ENCODE data around the gene TBC1D2B. TPM values are rescaled to one million over a fixed set of nuclear protein-coding genes. Genes with fewer than 3 reads are reported as not detected.

The TBC1D2B gene
- total RNA-seq, 4 donors from 2014 or later: 31.3 to 58.8 (median 32.7) TPM

DNA sequence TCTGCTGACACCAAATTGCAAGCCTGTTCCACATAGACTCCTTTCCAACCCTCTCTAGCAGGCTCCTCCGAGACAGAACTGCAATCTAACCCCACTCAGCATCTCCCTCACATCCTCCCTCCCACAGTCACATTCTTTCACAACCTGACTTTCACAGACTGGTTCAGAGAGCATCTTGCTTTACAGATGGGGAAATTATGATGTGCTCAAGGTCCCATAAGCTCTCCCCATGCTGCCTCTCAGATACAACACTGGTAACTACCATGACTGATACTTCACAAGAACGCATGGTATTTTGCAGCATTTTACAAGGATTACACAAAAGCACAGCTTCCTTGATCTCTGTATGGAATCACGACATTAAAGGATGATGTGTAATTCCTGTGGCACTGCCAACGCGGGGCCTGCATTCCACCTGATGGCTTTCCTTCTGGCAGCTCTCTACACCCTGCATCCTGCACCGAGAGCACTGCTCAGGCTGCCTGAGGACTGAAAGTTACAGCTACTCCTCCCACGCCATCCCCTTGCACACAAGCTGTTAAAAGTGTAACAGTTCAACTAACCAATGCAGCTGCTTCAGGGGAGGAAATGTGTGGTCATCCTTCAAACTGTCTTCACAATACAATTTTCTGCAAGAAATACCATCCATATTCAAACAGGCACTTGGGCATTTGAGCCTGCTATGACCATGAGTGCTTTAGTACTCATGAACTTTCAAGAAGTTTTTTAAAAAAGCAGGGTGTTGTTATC is 27.6 kb downstream of the TBC1D2B start:
- H3K36me3 ChIP-seq: peaks cover 6 to 16% (median 11%) of the 10 kb centered on the region in 4 donors
- WGBS: 61% methylated on average over 3 of the region's 7 CpGs
- DNase-seq (ENCODE audit: extremely low spot score): no peak
- TF ChIP-seq, protein P1, sequence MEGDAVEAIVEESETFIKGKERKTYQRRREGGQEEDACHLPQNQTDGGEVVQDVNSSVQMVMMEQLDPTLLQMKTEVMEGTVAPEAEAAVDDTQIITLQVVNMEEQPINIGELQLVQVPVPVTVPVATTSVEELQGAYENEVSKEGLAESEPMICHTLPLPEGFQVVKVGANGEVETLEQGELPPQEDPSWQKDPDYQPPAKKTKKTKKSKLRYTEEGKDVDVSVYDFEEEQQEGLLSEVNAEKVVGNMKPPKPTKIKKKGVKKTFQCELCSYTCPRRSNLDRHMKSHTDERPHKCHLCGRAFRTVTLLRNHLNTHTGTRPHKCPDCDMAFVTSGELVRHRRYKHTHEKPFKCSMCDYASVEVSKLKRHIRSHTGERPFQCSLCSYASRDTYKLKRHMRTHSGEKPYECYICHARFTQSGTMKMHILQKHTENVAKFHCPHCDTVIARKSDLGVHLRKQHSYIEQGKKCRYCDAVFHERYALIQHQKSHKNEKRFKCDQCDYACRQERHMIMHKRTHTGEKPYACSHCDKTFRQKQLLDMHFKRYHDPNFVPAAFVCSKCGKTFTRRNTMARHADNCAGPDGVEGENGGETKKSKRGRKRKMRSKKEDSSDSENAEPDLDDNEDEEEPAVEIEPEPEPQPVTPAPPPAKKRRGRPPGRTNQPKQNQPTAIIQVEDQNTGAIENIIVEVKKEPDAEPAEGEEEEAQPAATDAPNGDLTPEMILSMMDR (IDR thresholded peaks at IDR 0.05): no peak
- TF ChIP-seq POLR2AphosphoS5 (IDR thresholded peaks at IDR 0.05) (peak in 1 of 2 donors; percentile 23), EP300 (IDR thresholded peaks at IDR 0.05) (no peak)
- no peaks in the 10 kb centered on the region for H3K9me3 ChIP-seq
- peaks cover 60 to 82% (median 70%) of the 10 kb centered on the region in 4 donors for H3K4me1 ChIP-seq
- H3K27ac ChIP-seq (replicated peaks in 1 of 4): peak overlapping the region; percentile 27 to 66 (median 61)
- H3K27me3 ChIP-seq: no peaks in the 10 kb centered on the region
- intact Hi-C loops (cut with DNase I): no loop called here
- H3K4me3 ChIP-seq: no peak overlapping the region

DNA sequence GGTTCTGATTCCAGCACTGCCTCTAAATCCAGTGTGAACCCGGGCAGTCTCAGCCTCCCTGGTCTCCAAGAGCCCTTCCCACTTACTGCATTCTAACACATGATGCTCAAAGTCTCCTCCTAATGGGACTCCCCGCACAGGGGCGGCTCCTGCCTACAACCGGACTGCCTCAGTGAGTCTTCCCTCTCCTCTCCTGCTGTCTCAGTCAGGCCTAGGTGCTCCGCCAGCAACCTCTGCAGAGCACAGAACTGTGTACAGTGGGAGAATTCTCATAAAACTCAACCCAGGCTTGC is 28.9 kb downstream of the TBC1D2B start:
- Histone ChIP-seq H3K36me3 (peaks cover 6 to 26% (median 20%) of the 10 kb centered on the region in 4 donors), H3K4me1 (peaks cover 60 to 84% (median 67%) of the 10 kb centered on the region in 4 donors), H3K9me3 (no peaks in the 10 kb centered on the region), H3K27ac (replicated peaks in 1 of 4) (peak overlapping the region; percentile 12 to 66 (median 61)), H3K4me3 (no peak overlapping the region), H3K27me3 (no peaks in the 10 kb centered on the region)
- no peak for DNase-seq (ENCODE audit: extremely low spot score)
- WGBS: 65% methylated on average over 5 of the region's 5 CpGs
- intact Hi-C loops (cut with DNase I): no loop called here
- TF ChIP-seq, protein P1 (IDR thresholded peaks at IDR 0.05): no peak
- no peak for TF ChIP-seq EP300 (IDR thresholded peaks at IDR 0.05)
- no peak for TF ChIP-seq POLR2A (IDR thresholded peaks at IDR 0.05; ENCODE audit: low read depth)
- no peak for TF ChIP-seq POLR2AphosphoS5 (IDR thresholded peaks at IDR 0.05)

DNA sequence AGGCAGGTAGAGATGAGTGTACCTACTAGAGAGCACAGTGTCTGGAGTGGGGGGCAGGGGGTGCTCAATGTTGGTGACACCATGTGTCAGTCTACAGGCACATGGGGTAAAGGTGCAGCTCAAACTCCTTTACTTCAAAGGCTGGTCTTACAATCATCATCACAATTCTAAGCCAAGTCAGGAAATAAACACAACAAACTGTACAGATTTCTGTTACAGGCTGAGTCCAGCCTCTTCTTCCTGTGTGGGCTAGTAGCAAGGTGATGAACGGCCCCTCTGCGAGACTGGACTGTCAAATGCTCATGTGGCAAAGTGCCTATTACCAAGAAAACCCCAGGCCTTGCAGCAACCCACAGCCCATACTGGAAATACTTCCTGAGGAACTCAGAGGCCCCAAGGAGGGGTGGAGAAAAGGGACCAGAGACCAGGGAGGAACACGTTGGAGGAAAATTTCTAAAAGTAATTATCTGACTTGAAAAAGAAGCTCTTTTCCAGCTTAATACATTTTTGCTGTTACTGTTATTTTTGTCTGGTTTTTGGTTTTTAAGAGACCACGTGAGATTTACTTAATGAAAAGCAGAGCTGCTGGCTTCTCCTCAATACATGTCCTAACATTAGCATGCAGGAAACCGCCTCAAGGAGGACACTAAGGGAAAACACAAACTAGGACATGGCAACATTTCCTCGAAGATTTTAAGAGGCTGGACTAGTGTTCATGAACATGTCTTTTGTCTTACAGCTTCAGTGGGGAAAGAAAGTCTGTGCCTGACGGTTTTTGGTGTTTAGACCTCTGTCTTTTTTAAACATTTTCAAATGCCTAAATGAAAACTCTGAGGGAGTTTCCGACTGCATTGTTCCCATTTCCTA is 29.5 kb downstream of the TBC1D2B start:
- Histone ChIP-seq H3K27ac (replicated peaks in 1 of 4) (peak overlapping the region; percentile 12 to 66 (median 61)), H3K9me3 (no peaks in the 10 kb centered on the region), H3K4me1 (peaks cover 60 to 81% (median 66%) of the 10 kb centered on the region in 4 donors), H3K27me3 (no peaks in the 10 kb centered on the region), H3K4me3 (no peak overlapping the region), H3K36me3 (peaks cover under 1 to 26% (median 20%) of the 10 kb centered on the region in 4 donors)
- DNase-seq (ENCODE audit: extremely low spot score): no peak
- intact Hi-C loops (cut with DNase I): no loop called here
- 32% methylated on average over 8 of the region's 8 CpGs for WGBS
- peak in 1 of 2 donors; percentile 3 for TF ChIP-seq POLR2AphosphoS5 (IDR thresholded peaks at IDR 0.05)
- no peak for TF ChIP-seq EP300 (IDR thresholded peaks at IDR 0.05)

DNA sequence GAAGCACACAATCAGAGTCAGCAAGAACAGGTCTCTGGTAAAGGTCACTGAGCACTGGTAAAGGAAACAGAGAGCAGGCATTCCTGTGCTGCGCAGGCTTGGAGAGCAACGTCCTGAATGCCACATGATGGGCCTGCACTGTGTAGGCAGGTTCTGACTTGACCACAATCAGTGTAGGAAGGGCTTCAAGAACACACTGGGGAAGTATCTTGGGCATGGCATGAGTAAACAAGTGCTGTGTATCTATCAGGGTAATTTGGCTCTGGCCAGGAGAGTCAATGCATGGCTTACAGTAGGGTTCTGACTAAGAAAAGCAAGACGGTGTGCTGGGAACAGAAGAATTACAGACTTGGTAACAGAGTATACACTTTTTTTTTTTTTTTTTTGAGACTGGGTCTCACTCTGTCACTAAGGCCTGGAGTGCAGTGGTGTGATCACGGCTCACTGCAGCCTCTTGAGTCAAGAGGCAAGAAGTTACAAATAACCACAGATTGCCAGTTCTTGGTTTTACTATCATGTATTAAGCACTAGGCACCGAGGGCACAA is 30.6 kb downstream of the TBC1D2B start:
- no peak for TF ChIP-seq POLR2A (IDR thresholded peaks at IDR 0.05; ENCODE audit: low read depth)
- TF ChIP-seq, protein P1 (IDR thresholded peaks at IDR 0.05): no peak
- TF ChIP-seq EP300 (IDR thresholded peaks at IDR 0.05): no peak
- TF ChIP-seq POLR2AphosphoS5 (IDR thresholded peaks at IDR 0.05): no peak

DNA sequence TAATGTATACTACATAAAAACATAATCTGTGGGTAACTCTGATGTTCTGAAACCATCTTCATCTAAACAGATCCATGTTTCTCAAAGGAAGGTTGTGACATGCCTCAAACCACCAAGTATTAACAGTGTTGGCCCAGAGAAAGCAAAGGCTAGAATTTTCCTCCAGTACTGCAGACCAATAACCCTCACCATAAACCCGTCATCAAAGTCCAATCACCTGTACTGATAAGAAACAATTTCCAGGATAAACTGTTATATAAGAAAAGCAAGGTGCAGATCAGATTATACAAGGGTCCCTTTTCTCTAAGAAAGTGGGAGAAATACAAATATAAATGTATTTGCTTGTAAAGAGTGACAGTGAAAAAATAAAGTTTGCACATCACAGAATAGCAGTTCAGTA is 32.3 kb downstream of the TBC1D2B start:
- WGBS: 94% methylated on average over 1 of the region's 1 CpG
- no peak overlapping the region for H3K4me3 ChIP-seq
- intact Hi-C loops (cut with DNase I): no loop called here
- DNase-seq (ENCODE audit: extremely low spot score): no peak
- peaks cover 0 to 30% (median 22%) of the 10 kb centered on the region in 4 donors for H3K36me3 ChIP-seq
- peaks cover 36 to 58% (median 43%) of the 10 kb centered on the region in 4 donors for H3K4me1 ChIP-seq
- TF ChIP-seq EP300 (IDR thresholded peaks at IDR 0.05) (no peak), POLR2A (IDR thresholded peaks at IDR 0.05; ENCODE audit: low read depth) (no peak), POLR2AphosphoS5 (IDR thresholded peaks at IDR 0.05) (no peak)
- TF ChIP-seq, protein P1 (IDR thresholded peaks at IDR 0.05): no peak
- H3K9me3 ChIP-seq: no peaks in the 10 kb centered on the region
- H3K27me3 ChIP-seq: no peaks in the 10 kb centered on the region
- no peak overlapping the region for H3K27ac ChIP-seq (replicated peaks in 1 of 4)

More for the DNA sequence above, 30.6 kb downstream of the TBC1D2B start:
- WGBS: 78% methylated on average over 5 of the region's 5 CpGs
- Histone ChIP-seq H3K27ac (replicated peaks in 1 of 4) (peak overlapping the region in 2 of 4 donors; percentile 63 to 66), H3K4me1 (peaks cover 51 to 74% (median 57%) of the 10 kb centered on the region in 4 donors), H3K4me3 (no peak overlapping the region), H3K9me3 (no peaks in the 10 kb centered on the region), H3K27me3 (no peaks in the 10 kb centered on the region), H3K36me3 (peaks cover 0 to 30% (median 20%) of the 10 kb centered on the region in 4 donors)
- intact Hi-C loops (cut with DNase I): no loop called here
- no peak for DNase-seq (ENCODE audit: extremely low spot score)

Data from esophagus muscularis mucosa (tissue), 4 donors.